HepG2 (cell line): ENCODE data around the gene ZNF330. TPM values are rescaled to one million over a fixed set of nuclear protein-coding genes. Genes with fewer than 3 reads are reported as not detected.

ENCODE experiments used
- ARNT2 ChIP-seq: sonication (generic); formaldehyde crosslinking; IDR thresholded peaks from 2 replicates; pipeline ENCODE4 v1.8.0; 2022; ENCODE audit warnings: mild to moderate bottlenecking, low read depth, missing genetic modification reagents, moderate library complexity
- ATF3 ChIP-seq: sonication (generic); formaldehyde crosslinking; IDR thresholded peaks from 2 replicates; pipeline ENCODE4 v1.4.0; 2020; ENCODE audit warnings: missing genetic modification reagents
- GABPA ChIP-seq, 2 experiments: IDR thresholded peaks; 2 replicates each; pipeline ENCODE4 v1.6.1; 2011 to 2016; ENCODE audit warnings: low read depth in 2 of 2, low read length in 1 of 2, missing biosample characterization in 1 of 2, missing genetic modification characterization in 1 of 2
- HES4 ChIP-seq: sonication (generic); formaldehyde crosslinking; IDR thresholded peaks from 2 replicates; pipeline ENCODE4 v1.9.0; 2021; ENCODE audit warnings: mild to moderate bottlenecking, missing genetic modification reagents, borderline replicate concordance
- HINFP ChIP-seq: sonication (generic); formaldehyde crosslinking; IDR thresholded peaks from 2 replicates; pipeline ENCODE4 v1.4.0; 2020; ENCODE audit warnings: low read depth, mild to moderate bottlenecking, missing genetic modification reagents
- MAFK ChIP-seq, 2 experiments: IDR thresholded peaks in 1 of 2; conservative IDR thresholded peaks in 1 of 2; 2 replicates each; pipeline ENCODE4 v1.6.1; 2011; ENCODE audit warnings: improper control_type of control experiment in 2 of 2, low read length in 2 of 2
- MBD4 ChIP-seq: IDR thresholded peaks from 2 replicates; pipeline ENCODE4 v1.6.1; 2012; ENCODE audit warnings: low read length, inconsistent platforms, borderline replicate concordance
- MTF1 ChIP-seq: sonication (generic); formaldehyde crosslinking; IDR thresholded peaks from 2 replicates; pipeline ENCODE4 v1.5.0; 2020; ENCODE audit warnings: missing genetic modification reagents
- MXD1 ChIP-seq: sonication (generic); formaldehyde crosslinking; IDR thresholded peaks from 2 replicates; pipeline ENCODE4 v1.4.0; 2020; ENCODE audit warnings: mild to moderate bottlenecking, missing genetic modification reagents
- NCOA2 ChIP-seq: sonication (generic); formaldehyde crosslinking; IDR thresholded peaks from 2 replicates; pipeline ENCODE4 v1.8.0; 2022; ENCODE audit warnings: inconsistent platforms
- NFKB2 ChIP-seq: sonication (generic); formaldehyde crosslinking; IDR thresholded peaks from 2 replicates; pipeline ENCODE4 v1.4.0; 2020; ENCODE audit warnings: missing genetic modification reagents, borderline replicate concordance
- NR2C2 ChIP-seq: sonication (generic); formaldehyde crosslinking; IDR thresholded peaks from 2 replicates; pipeline ENCODE4 v1.4.0; 2020; ENCODE audit warnings: missing genetic modification reagents, mild to moderate bottlenecking, moderate library complexity, borderline replicate concordance
- PBX2 ChIP-seq: IDR thresholded peaks from 2 replicates; pipeline ENCODE4 v1.6.1; 2016; ENCODE audit warnings: control low read depth
- REPIN1 ChIP-seq: sonication (generic); formaldehyde crosslinking; IDR thresholded peaks from 2 replicates; pipeline ENCODE4 v1.8.0; 2022; ENCODE audit warnings: missing genetic modification reagents, low read depth, mild to moderate bottlenecking, borderline replicate concordance
- TEAD3 ChIP-seq: optimal IDR thresholded peaks from 2 replicates; pipeline ENCODE3; 2016; ENCODE audit warnings: borderline replicate concordance
- TRIM22 ChIP-seq: fragments of 450-650 bp; IDR thresholded peaks from 2 replicates; pipeline ENCODE4 v1.6.1; 2017
- ZBTB3 ChIP-seq: sonication (generic); formaldehyde crosslinking; IDR thresholded peaks from 2 replicates; pipeline ENCODE4 v1.4.0; 2020; ENCODE audit warnings: low read depth, mild to moderate bottlenecking, moderate library complexity, missing genetic modification reagents, borderline replicate concordance
- ZFP36L1 ChIP-seq: sonication (generic); formaldehyde crosslinking; IDR thresholded peaks from 2 replicates; pipeline ENCODE4 v1.8.0; 2022; ENCODE audit warnings: mild to moderate bottlenecking, missing genetic modification reagents, moderate library complexity
- ZGPAT ChIP-seq: IDR thresholded peaks from 2 replicates; pipeline ENCODE4 v1.6.1; 2016; ENCODE audit warnings: mild to moderate bottlenecking
- ZNF121 ChIP-seq: sonication (generic); formaldehyde crosslinking; IDR thresholded peaks from 2 replicates; pipeline ENCODE4 v1.5.0; 2020; ENCODE audit warnings: mild to moderate bottlenecking, missing genetic modification reagents
- ZNF33B ChIP-seq: sonication (generic); formaldehyde crosslinking; IDR thresholded peaks from 2 replicates; pipeline ENCODE4 v1.5.1; 2020; ENCODE audit warnings: mild to moderate bottlenecking, missing genetic modification reagents
- ZNF772 ChIP-seq: sonication (generic); formaldehyde crosslinking; IDR thresholded peaks from 2 replicates; pipeline ENCODE4 v1.5.0; 2020; ENCODE audit warnings: mild to moderate bottlenecking, missing genetic modification reagents
- polyA plus RNA-seq, 8 experiments: library from polyadenylated mRNA; depleted of rRNA in 3 of 8; stranded (reverse) in 7 of 8; unstranded in 1 of 8; fragments of >200 nt; fragmentation: Illumina TruSeq in 4 of 8; extraction: Trizol in 4 of 8; gene quantifications; 2 replicates each; pipeline versions ENCODE4 v1.2.1 to v1.2.3, GENCODE V29; 2011 to 2016; ENCODE audit warnings: low read depth in 4 of 8, missing spikeins in 1 of 8, mixed read lengths in 1 of 8; ENCODE audit not compliant: insufficient read depth in 1 of 8
- total RNA-seq, 5 experiments: library from RNA; depleted of rRNA; stranded (reverse); fragments of >200 nt; fragmentation: Illumina TruSeq; extraction: Trizol; gene quantifications; 2 replicates each; pipeline ENCODE4 v1.2.3, GENCODE V29; 2016; ENCODE audit warnings: low read depth in 1 of 5

The ZNF330 gene
- total and polyA plus RNA-seq, 2 of the 13 experiments (the other 11 are each of a cell fraction or from before 2014, with no cell fraction given): 23.3 to 43.4 TPM

- TF ChIP-seq ZNF121 (CRISPR knock-in tag) (0 out of 2 replicates have a peak, but pooled peaks have one; percentile 45), ZBTB3 (CRISPR knock-in tag) (0 out of 2 replicates have a peak, but pooled peaks have one; percentile 25), TRIM22 (no peak), ARNT2 (CRISPR knock-in tag) (no peak; the same call in 1 of the 2 replicates), HINFP (peak; percentile 70; the same call in 1 of the 2 replicates), MAFK (conservative IDR thresholded peaks at IDR 0.05 in 1 of 2, IDR thresholded peaks at IDR 0.05 in 1 of 2; ENCODE audit: low read length in 2 of 2) (no peak), ZGPAT (CRISPR knock-in tag) (peak; percentile 65; the same call in 1 of the 2 replicates), PBX2 (no peak), TEAD3 (CRISPR knock-in tag) (peak; percentile 57), GABPA (IDR thresholded peaks at IDR 0.05; ENCODE audit: low read depth, low read length) (peak; percentile 58), GABPA (CRISPR knock-in tag; IDR thresholded peaks at IDR 0.05; ENCODE audit: low read depth) (peak; percentile 86), MTF1 (CRISPR knock-in tag) (no peak), HES4 (CRISPR knock-in tag) (no peak; the same call in 1 of the 2 replicates), ZFP36L1 (CRISPR knock-in tag) (peak; percentile 81; the same call in 1 of the 2 replicates), ATF3 (CRISPR knock-in tag) (peak; percentile 51; the same call in 1 of the 2 replicates), ZNF33B (CRISPR knock-in tag) (peak; percentile 37; the same call in 1 of the 2 replicates), ZNF772 (CRISPR knock-in tag) (peak; percentile 78), NCOA2 (CRISPR knock-in tag) (peak; percentile 48; the same call in 1 of the 2 replicates), NR2C2 (CRISPR knock-in tag) (peak; percentile 50; the same call in 1 of the 2 replicates), NFKB2 (peak; percentile 53; the same call in 1 of the 2 replicates), REPIN1 (CRISPR knock-in tag) (peak; percentile 60; the same call in 1 of the 2 replicates), MBD4 (no peak), MXD1 (peak; percentile 91)
Measured at GRCh38 chr4:141220691-141221659, at the start of gene ZNF330 (continued).
